HL-60 (cell line): ENCODE measurements around the gene STOX2.

Experiments used
- DNase-seq, 2 experiments: peaks; one replicate each; pipeline ENCODE4 v3.0.0-alpha.2; 2010 to 2020; ENCODE audit warnings: low read depth in 1 of 2, low spot score in 1 of 2
- H3K27ac ChIP-seq: fragments of 250-450 bp; sonication (Bioruptor Pico); replicated peaks from 2 replicates; pipeline ENCODE4 v1.5.1; 2020; ENCODE audit warnings: mild to moderate bottlenecking, moderate library complexity
- H3K27me3 ChIP-seq: fragments of 250-450 bp; sonication (Bioruptor Pico); 2 replicates; pipeline ENCODE4 v1.5.1; 2021; ENCODE audit warnings: mild to moderate bottlenecking, moderate library complexity; ENCODE audit not compliant: insufficient read depth, poor library complexity, severe bottlenecking
- H3K4me3 ChIP-seq: replicated peaks from 2 replicates; pipeline ENCODE4 v1.5.1; 2011; ENCODE audit warnings: mild to moderate bottlenecking, control low read depth, low read length; ENCODE audit not compliant: insufficient read depth
- GABPA ChIP-seq: IDR thresholded peaks from 2 replicates; pipeline ENCODE4 v1.6.1; 2012; ENCODE audit warnings: low read depth
- POLR2AphosphoS5 ChIP-seq: IDR thresholded peaks from 2 replicates; pipeline ENCODE4 v1.6.1; 2012; ENCODE audit warnings: low read depth
- REST ChIP-seq: IDR thresholded peaks from 2 replicates; pipeline ENCODE4 v1.6.1; 2012; ENCODE audit warnings: low read depth; ENCODE audit not compliant: insufficient replicate concordance
- SPI1 ChIP-seq: IDR thresholded peaks from 2 replicates; pipeline ENCODE4 v1.6.1; 2012; ENCODE audit warnings: low read depth, mild to moderate bottlenecking, borderline replicate concordance
- TF ChIP-seq, protein P1 (sequence below): IDR thresholded peaks from one replicate; pipeline ENCODE4 v1.5.1; 2011; ENCODE audit warnings: low read length, control low read depth, inconsistent platforms; ENCODE audit not compliant: insufficient read depth

The STOX2 gene

DNA sequence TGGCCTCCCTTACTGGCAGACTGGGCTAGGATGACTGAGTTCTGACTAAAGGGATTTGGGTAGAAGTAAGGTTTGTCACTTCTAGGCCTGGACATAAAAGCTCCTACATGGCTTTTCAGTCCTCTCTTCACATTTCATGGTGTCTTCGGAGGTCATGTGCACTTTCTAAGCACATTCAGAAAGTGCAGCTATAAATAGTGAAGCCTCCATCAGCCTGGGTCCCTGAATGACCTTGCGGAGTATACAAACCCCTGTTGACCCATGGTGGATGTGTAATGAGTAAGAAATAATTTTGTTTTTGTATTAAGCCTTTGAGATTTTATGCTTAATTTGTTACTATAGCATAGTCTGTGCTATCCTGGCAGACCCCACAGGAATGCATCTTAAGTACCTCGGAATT, 154.0 kb downstream of the STOX2 start:
- no peak for TF ChIP-seq SPI1
- TF ChIP-seq, protein P1, sequence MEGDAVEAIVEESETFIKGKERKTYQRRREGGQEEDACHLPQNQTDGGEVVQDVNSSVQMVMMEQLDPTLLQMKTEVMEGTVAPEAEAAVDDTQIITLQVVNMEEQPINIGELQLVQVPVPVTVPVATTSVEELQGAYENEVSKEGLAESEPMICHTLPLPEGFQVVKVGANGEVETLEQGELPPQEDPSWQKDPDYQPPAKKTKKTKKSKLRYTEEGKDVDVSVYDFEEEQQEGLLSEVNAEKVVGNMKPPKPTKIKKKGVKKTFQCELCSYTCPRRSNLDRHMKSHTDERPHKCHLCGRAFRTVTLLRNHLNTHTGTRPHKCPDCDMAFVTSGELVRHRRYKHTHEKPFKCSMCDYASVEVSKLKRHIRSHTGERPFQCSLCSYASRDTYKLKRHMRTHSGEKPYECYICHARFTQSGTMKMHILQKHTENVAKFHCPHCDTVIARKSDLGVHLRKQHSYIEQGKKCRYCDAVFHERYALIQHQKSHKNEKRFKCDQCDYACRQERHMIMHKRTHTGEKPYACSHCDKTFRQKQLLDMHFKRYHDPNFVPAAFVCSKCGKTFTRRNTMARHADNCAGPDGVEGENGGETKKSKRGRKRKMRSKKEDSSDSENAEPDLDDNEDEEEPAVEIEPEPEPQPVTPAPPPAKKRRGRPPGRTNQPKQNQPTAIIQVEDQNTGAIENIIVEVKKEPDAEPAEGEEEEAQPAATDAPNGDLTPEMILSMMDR = no peak
- no peak for DNase-seq
- no peak overlapping the region for H3K27ac ChIP-seq
- no peaks in the 10 kb centered on the region for H3K27me3 ChIP-seq
- no peak overlapping the region for H3K4me3 ChIP-seq

- TF ChIP-seq POLR2AphosphoS5 (no peak), GABPA (no peak), REST (no peak), SPI1 (no peak)
- TF ChIP-seq, protein P1 = no peak
- DNase-seq = no peak
- no peak overlapping the region for H3K4me3 ChIP-seq
These were observed 156.5 kb downstream of the STOX2 start for GRCh38 chr4:184061582-184061981.

DNA sequence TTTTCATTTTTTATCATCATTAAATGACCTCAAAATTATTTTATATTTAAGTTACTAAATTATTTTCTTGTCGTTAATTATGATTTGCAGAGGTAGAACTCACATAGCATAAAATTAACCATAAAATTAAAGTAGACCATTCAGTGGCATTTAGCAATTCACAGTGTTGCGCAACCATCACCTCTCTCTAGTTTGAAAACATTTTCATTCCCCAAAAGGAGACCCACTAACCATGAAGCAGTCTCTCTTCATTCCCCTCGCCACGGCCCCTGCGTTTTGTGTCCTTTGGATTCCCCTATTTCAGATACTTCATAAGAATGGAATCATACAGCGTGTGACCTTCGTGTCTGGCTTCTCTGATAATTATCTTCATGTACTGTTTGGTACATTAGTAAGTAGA, 157.7 kb downstream of the STOX2 start:
- Histone ChIP-seq H3K27ac (no peak overlapping the region), H3K27me3 (no peaks in the 10 kb centered on the region), H3K4me3 (no peak overlapping the region)
- TF ChIP-seq GABPA (no peak), SPI1 (no peak), REST (no peak), POLR2AphosphoS5 (no peak)
- TF ChIP-seq, protein P1 = no peak
- DNase-seq = no peak

More at GRCh38 chr4:184061582-184061981, 156.5 kb downstream of the STOX2 start:
- Histone ChIP-seq H3K27ac (no peak overlapping the region), H3K27me3 (no peaks in the 10 kb centered on the region)

- no peak overlapping the region for H3K4me3 ChIP-seq
- no peak overlapping the region for H3K27ac ChIP-seq
- DNase-seq = no peak
- TF ChIP-seq POLR2AphosphoS5 (no peak), SPI1 (no peak), REST (no peak), GABPA (no peak)
- TF ChIP-seq, protein P1 = no peak
- H3K27me3 ChIP-seq = no peaks in the 10 kb centered on the region
These were observed 159.8 kb downstream of the STOX2 start for GRCh38 chr4:184064877-184065276.
